ENCODE data around the gene NALCN. TPM values are rescaled to one million over a fixed set of nuclear protein-coding genes. Genes with fewer than 3 reads are reported as not detected.

NALCN gene
- total and polyA plus RNA-seq, 10 of the 15 experiments (the other 5 are each of a cell fraction or from before 2014, with no cell fraction given): under 0.01 TPM; not detected in 9

DNA sequence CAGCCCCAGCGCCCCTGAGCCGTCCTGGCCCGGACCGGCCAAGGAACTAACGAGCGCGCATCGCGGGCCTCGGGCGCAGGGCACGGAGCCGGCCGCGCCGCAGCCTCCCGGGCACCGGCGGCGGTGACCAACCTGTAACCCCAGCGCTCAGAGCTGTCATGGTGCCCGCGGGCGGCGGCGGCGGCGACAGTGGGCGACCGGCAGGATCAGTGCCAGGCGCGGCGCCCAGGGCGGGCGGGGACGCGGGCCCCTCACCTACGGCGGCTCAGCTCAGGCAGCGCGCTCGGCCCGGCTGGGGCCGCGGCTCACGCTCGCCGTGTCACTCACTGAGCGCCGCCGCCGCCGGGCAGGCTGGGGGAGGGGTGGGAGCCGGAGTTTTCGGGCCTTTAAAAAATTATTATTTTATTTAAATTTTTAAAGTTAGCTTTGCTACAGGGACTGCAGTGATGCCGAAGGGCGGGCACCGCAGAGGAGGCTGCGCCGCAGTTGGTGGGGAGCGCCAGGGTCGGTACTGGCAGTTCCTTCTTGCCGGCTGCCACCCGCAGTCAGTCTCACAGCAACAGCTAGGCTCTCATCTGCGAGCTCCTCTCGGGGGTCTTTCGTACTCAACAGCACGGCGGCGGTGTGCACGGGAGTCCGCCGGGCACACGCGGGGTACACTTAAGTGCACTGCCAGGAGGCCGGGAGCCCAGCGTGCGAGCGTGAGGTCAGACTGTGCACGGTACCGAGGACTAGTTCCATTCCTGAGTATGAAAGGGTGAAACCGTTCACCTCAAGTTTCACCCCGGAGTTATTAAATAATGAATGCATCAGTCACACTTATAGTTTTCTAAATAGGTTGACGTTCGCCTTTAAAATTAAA lies at the start of gene NALCN (continued):
- TF ChIP-seq, protein P1, sequence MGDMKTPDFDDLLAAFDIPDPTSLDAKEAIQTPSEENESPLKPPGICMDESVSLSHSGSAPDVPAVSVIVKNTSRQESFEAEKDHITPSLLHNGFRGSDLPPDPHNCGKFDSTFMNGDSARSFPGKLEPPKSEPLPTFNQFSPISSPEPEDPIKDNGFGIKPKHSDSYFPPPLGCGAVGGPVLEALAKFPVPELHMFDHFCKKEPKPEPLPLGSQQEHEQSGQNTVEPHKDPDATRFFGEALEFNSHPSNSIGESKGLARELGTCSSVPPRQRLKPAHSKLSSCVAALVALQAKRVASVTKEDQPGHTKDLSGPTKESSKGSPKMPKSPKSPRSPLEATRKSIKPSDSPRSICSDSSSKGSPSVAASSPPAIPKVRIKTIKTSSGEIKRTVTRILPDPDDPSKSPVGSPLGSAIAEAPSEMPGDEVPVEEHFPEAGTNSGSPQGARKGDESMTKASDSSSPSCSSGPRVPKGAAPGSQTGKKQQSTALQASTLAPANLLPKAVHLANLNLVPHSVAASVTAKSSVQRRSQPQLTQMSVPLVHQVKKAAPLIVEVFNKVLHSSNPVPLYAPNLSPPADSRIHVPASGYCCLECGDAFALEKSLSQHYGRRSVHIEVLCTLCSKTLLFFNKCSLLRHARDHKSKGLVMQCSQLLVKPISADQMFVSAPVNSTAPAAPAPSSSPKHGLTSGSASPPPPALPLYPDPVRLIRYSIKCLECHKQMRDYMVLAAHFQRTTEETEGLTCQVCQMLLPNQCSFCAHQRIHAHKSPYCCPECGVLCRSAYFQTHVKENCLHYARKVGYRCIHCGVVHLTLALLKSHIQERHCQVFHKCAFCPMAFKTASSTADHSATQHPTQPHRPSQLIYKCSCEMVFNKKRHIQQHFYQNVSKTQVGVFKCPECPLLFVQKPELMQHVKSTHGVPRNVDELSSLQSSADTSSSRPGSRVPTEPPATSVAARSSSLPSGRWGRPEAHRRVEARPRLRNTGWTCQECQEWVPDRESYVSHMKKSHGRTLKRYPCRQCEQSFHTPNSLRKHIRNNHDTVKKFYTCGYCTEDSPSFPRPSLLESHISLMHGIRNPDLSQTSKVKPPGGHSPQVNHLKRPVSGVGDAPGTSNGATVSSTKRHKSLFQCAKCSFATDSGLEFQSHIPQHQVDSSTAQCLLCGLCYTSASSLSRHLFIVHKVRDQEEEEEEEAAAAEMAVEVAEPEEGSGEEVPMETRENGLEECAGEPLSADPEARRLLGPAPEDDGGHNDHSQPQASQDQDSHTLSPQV (IDR thresholded peaks at IDR 0.05): no peak
- TF ChIP-seq, protein P2, sequence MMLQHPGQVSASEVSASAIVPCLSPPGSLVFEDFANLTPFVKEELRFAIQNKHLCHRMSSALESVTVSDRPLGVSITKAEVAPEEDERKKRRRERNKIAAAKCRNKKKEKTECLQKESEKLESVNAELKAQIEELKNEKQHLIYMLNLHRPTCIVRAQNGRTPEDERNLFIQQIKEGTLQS (IDR thresholded peaks at IDR 0.05; ENCODE audit: borderline replicate concordance, extremely low read depth, low read depth, low read length): no peak

GRCh38 chr13:101465877-101466276 lies 49.6 kb upstream of the NALCN start:
- H3K9ac ChIP-seq (ENCODE audit: control insufficient read depth, insufficient read depth, low read length): no peak overlapping the region
- ChIA-PET SMC1A (ENCODE audit: uncharacterized antibody, unreplicated experiment) (no interaction called here), CTCF (no interaction called here), POLR2A (no interaction called here), RAD21 (ENCODE audit: unreplicated experiment) (no interaction called here)
- no peak overlapping the region for H2AFZ ChIP-seq (ENCODE audit: control insufficient read depth, low read depth, low read length)
- no TSS peak for BruUV-seq (replicated peaks)
- no peaks in the 10 kb centered on the region for H3K79me2 ChIP-seq (ENCODE audit: control insufficient read depth, insufficient read depth, low read length)
- no peaks in the 10 kb centered on the region for H3K4me1 ChIP-seq (ENCODE audit: control insufficient read depth, insufficient read depth, low read length)
- no peaks in the 10 kb centered on the region for H3K9me3 ChIP-seq (replicated peaks; ENCODE audit: control insufficient read depth, insufficient read depth, low read length)
- H3K27ac ChIP-seq (ENCODE audit: control insufficient read depth, insufficient read depth): no peak overlapping the region
- H3K27me3 ChIP-seq (replicated peaks in 1 of 2; ENCODE audit: control insufficient read depth in 2 of 2, insufficient read depth in 2 of 2, low read length in 1 of 2): no peaks in the 10 kb centered on the region
- no peaks in the 10 kb centered on the region for H3K36me3 ChIP-seq (ENCODE audit: control insufficient read depth in 2 of 2, insufficient read depth in 2 of 2, low read length in 1 of 2)
- FAIRE-seq (no peak), DNase-seq (ENCODE audit: low read depth, low spot score) (no peak), ATAC-seq (no peak)
- no peak overlapping the region for H3K4me3 ChIP-seq
- intact Hi-C loops (cut with micrococcal nuclease; ENCODE audit: unreplicated experiment): no loop called here
- H4K20me1 ChIP-seq (ENCODE audit: control insufficient read depth, insufficient read depth): no peaks in the 10 kb centered on the region
- 48% methylated on average over 3 of the region's 3 CpGs for WGBS (ENCODE audit: insufficient coverage, insufficient replicate concordance, low lambda C conversion rate, missing lambda C conversion rate)
- in situ Hi-C loops (cut with MboI): no loop called here
- H3K4me2 ChIP-seq (ENCODE audit: control insufficient read depth, insufficient read depth): no peak overlapping the region
- TF ChIP-seq CBX5 (IDR thresholded peaks at IDR 0.05; ENCODE audit: low read depth) (no peak), ASH2L (IDR thresholded peaks at IDR 0.05; ENCODE audit: borderline replicate concordance, low read depth) (no peak), IRF5 (IDR thresholded peaks at IDR 0.05; ENCODE audit: borderline replicate concordance) (no peak), ZNF384 (IDR thresholded peaks at IDR 0.05; ENCODE audit: borderline replicate concordance, low read depth, low read length) (no peak), ESRRA (IDR thresholded peaks at IDR 0.05; ENCODE audit: low read length) (no peak), RUNX3 (IDR thresholded peaks at IDR 0.05; ENCODE audit: low read length) (no peak), E2F4 (IDR thresholded peaks at IDR 0.05; ENCODE audit: low read depth, low read length) (no peak), REST (IDR thresholded peaks at IDR 0.05; ENCODE audit: low read depth, low read length) (no peak), ATF7 (IDR thresholded peaks at IDR 0.05; ENCODE audit: low read depth) (no peak)
